ENCODE data around the gene NAA80. TPM values are rescaled to one million over a fixed set of nuclear protein-coding genes. Genes with fewer than 3 reads are reported as not detected.

NAA80 gene
- total and polyA plus RNA-seq, 2 of the 13 experiments (the other 11 are each of a cell fraction or from before 2014, with no cell fraction given): 3.4 to 8.7 TPM

- TF ChIP-seq SMAD3 (CRISPR knock-in tag; IDR thresholded peaks at IDR 0.05) (peak; percentile 76), ZBTB1 (CRISPR knock-in tag; IDR thresholded peaks at IDR 0.05; ENCODE audit: borderline replicate concordance) (no peak), DRAP1 (CRISPR knock-in tag; IDR thresholded peaks at IDR 0.05) (peak; percentile 18; the same call in 1 of the 2 replicates), ATF1 (CRISPR knock-in tag; IDR thresholded peaks at IDR 0.05) (no peak), MAFK (conservative IDR thresholded peaks at IDR 0.05 in 1 of 2, IDR thresholded peaks at IDR 0.05 in 1 of 2; ENCODE audit: low read length in 2 of 2) (peak in 1 of 2 experiments; percentile 30; a peak in 1 of 4 replicates), HMGXB4 (CRISPR knock-in tag; IDR thresholded peaks at IDR 0.05; ENCODE audit: borderline replicate concordance in 1 of 2, low read depth in 1 of 2) (peak; percentile 29 to 65; a peak in 3 of 4 replicates), ZNF264 (CRISPR knock-in tag; IDR thresholded peaks at IDR 0.05) (0 out of 2 replicates have a peak, but pooled peaks have one; percentile 39), ZSCAN31 (CRISPR knock-in tag; IDR thresholded peaks at IDR 0.05; ENCODE audit: low read depth) (peak; percentile 64; the same call in 1 of the 2 replicates), GATAD1 (CRISPR knock-in tag; IDR thresholded peaks at IDR 0.05) (peak; percentile 64; the same call in 1 of the 2 replicates), ZNF83 (CRISPR knock-in tag; IDR thresholded peaks at IDR 0.05; ENCODE audit: borderline replicate concordance) (no peak), ZNF407 (CRISPR knock-in tag; IDR thresholded peaks at IDR 0.05; ENCODE audit: not compliant biosample characterization) (peak; percentile 37), KLF13 (CRISPR knock-in tag; IDR thresholded peaks at IDR 0.05) (no peak), REXO4 (CRISPR knock-in tag; IDR thresholded peaks at IDR 0.05; ENCODE audit: borderline replicate concordance) (no peak), ZKSCAN1 (IDR thresholded peaks at IDR 0.05; ENCODE audit: low read length) (no peak), ZNF598 (CRISPR knock-in tag; IDR thresholded peaks at IDR 0.05; ENCODE audit: borderline replicate concordance) (no peak), FOXC1 (CRISPR knock-in tag; IDR thresholded peaks at IDR 0.05; ENCODE audit: borderline replicate concordance) (0 out of 2 replicates have a peak, but pooled peaks have one; percentile 50), SMC3 (IDR thresholded peaks at IDR 0.05; ENCODE audit: low read length) (peak; percentile 85), MED8 (CRISPR knock-in tag; IDR thresholded peaks at IDR 0.05; ENCODE audit: insufficient replicate concordance) (no peak), ZNF121 (CRISPR knock-in tag; IDR thresholded peaks at IDR 0.05) (no peak)
Observed at GRCh38 chr3:50324351-50325112, 25.3 kb upstream of the NAA80 start (continued).
